GM21619 (cell line): Measurements from ENCODE around the gene FAM20C.
"Not testable (repeated sequence)": the region's sequence is repeated elsewhere in the genome, so short reads cannot be mapped to it uniquely, and the experiment has no call there.

Experiments used
- ATAC-seq: cut with Tn5 transposase; IDR thresholded peaks from one replicate; pipeline ENCODE4 v1.9.1; 2021; ENCODE audit not compliant: unreplicated experiment

Gene FAM20C

GRCh38 chr7:289209-289755 lies 96.9 kb downstream of the FAM20C start:
- ATAC-seq, result no peak

- ATAC-seq, result no peak
These were observed 97.6 kb downstream of the FAM20C start, which contains the start of gene FOXL3 for GRCh38 chr7:289756-290553. Gene FOXL3, plus strand, starts transcription at chr7:290170. Its CDS starts 0 bp downstream, at chr7:290170.

- no peak for ATAC-seq
These were observed 98.4 kb downstream of the FAM20C start for GRCh38 chr7:290554-291372.

- ATAC-seq, result no peak
These were observed 99.2 kb downstream of the FAM20C start for GRCh38 chr7:291373-292092.

- ATAC-seq, result no peak
These were observed 99.9 kb downstream of the FAM20C start for GRCh38 chr7:292226-292625.

- no peak for ATAC-seq
These were observed 100.5 kb downstream of the FAM20C start for GRCh38 chr7:292826-293225.

GRCh38 chr7:293681-294439 lies 101.5 kb downstream of the FAM20C start:
- ATAC-seq, result no peak

GRCh38 chr7:294440-295154 lies 102.2 kb downstream of the FAM20C start:
- no peak for ATAC-seq

- ATAC-seq, result no peak
These were observed 103.1 kb downstream of the FAM20C start for GRCh38 chr7:295155-296154.

- no peak for ATAC-seq
These were observed 104.1 kb downstream of the FAM20C start for GRCh38 chr7:296373-296945.

- not testable (repeated sequence) for ATAC-seq
These were observed 104.8 kb downstream of the FAM20C start for GRCh38 chr7:297141-297540.

- ATAC-seq, result no peak
These were observed 105.4 kb downstream of the FAM20C start for GRCh38 chr7:297611-298374.

GRCh38 chr7:298375-298702 lies 106.0 kb downstream of the FAM20C start:
- ATAC-seq, result no peak

GRCh38 chr7:298743-299142 lies 106.4 kb downstream of the FAM20C start:
- no peak for ATAC-seq

GRCh38 chr7:299169-299568 lies 106.8 kb downstream of the FAM20C start:
- no peak for ATAC-seq

- ATAC-seq, result no peak
These were observed 107.3 kb downstream of the FAM20C start for GRCh38 chr7:299628-300027.

GRCh38 chr7:300048-300447 lies 107.7 kb downstream of the FAM20C start:
- ATAC-seq, result no peak
